ENCODE measurements around the gene ZDHHC12. TPM values are rescaled to one million over a fixed set of nuclear protein-coding genes. Genes with fewer than 3 reads are reported as not detected.
"Not testable (repeated sequence)": the region's sequence is repeated elsewhere in the genome, so short reads cannot be mapped to it uniquely, and the experiment has no call there.

ZDHHC12 gene
- polyA plus RNA-seq, 10 donors: 5.0 to 7.1 (median 6.5) TPM

- DNase-seq: no peak
Observed at GRCh38 chr9:128713411-128713780, 10.5 kb downstream of the ZDHHC12 start.

- DNase-seq: no peak
Observed at GRCh38 chr9:128712451-128713410, 11.2 kb downstream of the ZDHHC12 start.

DNA sequence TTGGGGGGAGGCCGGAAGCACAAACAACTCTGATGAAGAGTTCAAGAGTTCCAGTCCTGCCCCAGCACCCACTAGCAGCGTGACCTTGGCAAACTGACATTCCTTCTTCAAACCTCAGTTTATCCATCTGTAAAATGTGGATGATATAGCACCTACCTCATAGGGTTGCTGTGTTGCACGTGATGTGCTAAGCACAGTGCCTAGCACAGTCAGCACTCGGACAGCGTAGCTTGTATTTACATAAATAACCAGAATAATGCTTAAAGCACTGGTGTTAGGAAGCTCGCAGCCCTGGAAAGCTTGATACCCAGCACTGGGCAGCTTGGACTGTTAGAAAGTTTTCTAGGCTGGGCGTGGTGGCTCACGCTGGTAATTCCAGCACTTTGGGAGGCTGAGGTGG is 16.5 kb downstream of the ZDHHC12 start:
- no peak for DNase-seq

DNA sequence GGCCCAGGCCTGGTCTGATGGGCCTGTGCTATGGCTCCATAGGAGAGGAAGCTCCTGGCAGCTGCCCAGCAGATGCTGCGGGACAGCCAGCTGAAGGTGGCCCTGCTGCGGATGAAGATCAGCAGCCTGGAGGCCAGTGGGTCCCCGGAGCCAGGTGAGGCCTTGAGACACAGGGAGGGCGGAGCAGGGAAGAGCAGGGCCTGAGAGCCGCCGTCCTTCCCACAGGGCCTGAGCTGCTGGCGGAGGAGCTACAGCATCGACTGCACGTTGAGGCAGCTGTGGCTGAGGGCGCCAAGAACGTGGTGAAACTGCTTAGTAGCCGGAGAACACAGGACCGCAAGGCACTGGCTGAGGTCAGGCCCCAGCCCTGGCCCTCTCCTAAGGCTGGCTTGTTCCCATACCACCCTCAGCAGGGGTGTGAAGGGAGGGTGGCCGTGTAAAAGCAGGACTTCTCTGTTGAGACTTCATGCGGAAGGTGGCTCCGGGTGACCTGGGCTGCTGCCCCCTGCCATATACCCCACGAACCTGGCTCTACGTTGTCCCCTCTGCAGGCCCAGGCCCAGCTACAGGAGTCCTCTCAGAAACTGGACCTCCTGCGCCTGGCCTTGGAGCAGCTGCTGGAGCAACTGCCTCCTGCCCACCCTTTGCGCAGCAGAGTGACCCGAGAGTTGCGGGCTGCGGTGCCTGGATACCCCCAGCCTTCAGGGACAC is 17.1 kb downstream of the ZDHHC12 start:
- DNase-seq: peak in 1 of 3 donors; percentile 54

- DNase-seq: no peak
Observed at GRCh38 chr9:128706045-128706444, 17.9 kb downstream of the ZDHHC12 start.

- no peak for DNase-seq
Observed at GRCh38 chr9:128705051-128705965, 18.6 kb downstream of the ZDHHC12 start.

- DNase-seq: no peak
Observed at GRCh38 chr9:128704356-128704670, 19.6 kb downstream of the ZDHHC12 start.

- no peak for DNase-seq
Observed at GRCh38 chr9:128703616-128704355, 20.1 kb downstream of the ZDHHC12 start.

DNA sequence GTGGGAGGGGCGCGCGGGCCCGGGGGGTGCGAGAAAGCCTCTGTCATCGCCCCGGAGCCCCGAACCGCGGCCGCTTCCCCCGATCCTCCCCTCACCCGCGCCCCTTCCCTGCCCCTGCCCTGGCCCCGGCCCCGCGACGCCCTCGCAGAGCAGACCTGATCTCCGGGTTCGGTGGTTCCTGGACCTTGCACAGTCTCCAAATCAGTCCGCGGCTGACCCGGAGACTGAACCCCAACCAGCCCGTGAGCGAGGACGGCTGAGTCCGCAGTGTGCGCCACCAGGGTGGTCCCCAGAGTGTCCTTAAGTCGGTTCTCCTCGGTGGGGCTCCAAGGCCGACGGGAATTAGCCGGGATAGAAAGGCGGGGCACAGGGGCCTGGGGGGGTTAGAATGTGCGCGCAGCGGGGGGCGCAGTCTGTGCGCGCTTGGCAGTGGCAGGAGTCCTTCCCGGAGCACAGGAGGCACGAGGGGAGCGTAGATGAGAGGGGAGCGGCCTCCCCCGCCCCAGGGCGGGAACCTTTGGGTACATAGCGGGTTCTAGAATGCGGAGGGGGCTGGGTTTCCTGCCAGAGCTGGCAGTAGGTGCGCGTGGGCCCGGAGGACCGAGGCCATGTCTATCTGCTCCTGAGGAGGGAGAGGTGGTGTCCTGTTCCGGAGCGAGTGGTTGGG is 20.8 kb downstream of the ZDHHC12 start:
- peak in 1 of 3 donors; percentile 52 for DNase-seq

DNA sequence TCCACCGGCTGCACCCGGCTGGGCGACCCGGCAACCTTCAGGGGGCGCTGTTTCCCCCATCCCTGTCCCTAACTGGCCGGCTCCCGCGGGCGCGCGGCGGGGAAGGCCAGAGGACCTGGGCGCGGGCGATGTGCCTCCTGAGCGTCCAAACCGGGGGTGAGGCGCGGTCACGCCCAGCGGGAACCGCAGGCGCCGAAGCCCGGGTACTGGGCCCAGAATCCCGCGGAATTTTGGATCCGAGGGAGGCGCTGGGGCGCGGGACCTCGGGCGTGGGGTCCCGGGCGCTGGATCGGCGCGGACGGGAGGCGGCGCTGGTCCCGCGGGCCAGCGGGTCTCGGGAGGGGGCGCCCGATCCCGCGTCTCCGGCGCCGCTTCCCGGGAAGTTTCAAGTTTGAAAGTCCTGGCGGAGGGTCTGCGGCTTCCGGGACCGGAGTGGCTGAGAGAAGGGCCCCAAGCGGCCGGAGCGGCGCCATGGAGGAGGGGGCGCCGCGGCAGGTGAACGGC is 21.4 kb downstream of the ZDHHC12 start, which contains the start of gene PKN3:
PKN3 (plus strand) TSS at position 59 of the 504 bp plus-strand sequence; CDS start at position 472, 413 bp downstream.
- peak; percentile 78 to 96 (median 88) for DNase-seq

GRCh38 chr9:128701227-128701854 is 22.6 kb downstream of the ZDHHC12 start:
- no peak for DNase-seq

- not testable (repeated sequence) for DNase-seq
Observed at GRCh38 chr9:128699096-128699795, 24.7 kb downstream of the ZDHHC12 start.

- no peak for DNase-seq
Observed at GRCh38 chr9:128696923-128697707, 26.8 kb downstream of the ZDHHC12 start.

GRCh38 chr9:128694344-128694743 is 29.6 kb downstream of the ZDHHC12 start:
- no peak for DNase-seq

GRCh38 chr9:128693738-128694137 is 30.2 kb downstream of the ZDHHC12 start:
- not testable (repeated sequence) for DNase-seq

DNA sequence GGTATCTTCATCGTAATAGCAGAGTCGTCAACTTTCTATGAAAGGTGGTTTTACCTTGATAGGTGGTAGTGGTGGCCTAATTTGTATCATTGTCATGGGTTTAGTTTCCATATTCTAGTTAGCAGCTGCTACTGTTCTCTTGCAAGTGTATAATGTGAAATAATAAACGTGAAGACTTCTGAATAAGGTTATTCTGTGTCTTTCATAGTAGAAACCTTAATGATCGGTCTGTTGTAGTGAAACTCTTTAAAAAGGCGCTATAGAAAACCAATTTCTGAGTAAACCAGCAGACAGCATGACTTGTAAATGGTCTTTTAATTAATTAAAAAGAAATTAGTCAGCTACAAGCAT is 33.3 kb downstream of the ZDHHC12 start:
- DNase-seq: no peak

- peak; percentile 36 to 69 (median 66) for DNase-seq
Observed at GRCh38 chr9:128689820-128690683, 33.9 kb downstream of the ZDHHC12 start.
